ENCODE results near the gene ANKS1B.

Gene ANKS1B

GRCh38 chr12:98698603-98699463, 1285.9 kb downstream of the ANKS1B start:
- peak in 52 of 56 donors; percentile 4 to 86 (median 48) for DNase-seq

- no peak for DNase-seq
Measured at GRCh38 chr12:98697209-98697608, 1287.5 kb downstream of the ANKS1B start.

GRCh38 chr12:98696036-98696646, 1288.6 kb downstream of the ANKS1B start:
- no peak for DNase-seq

- DNase-seq, result no peak
Measured at GRCh38 chr12:98691351-98691750, 1293.4 kb downstream of the ANKS1B start.

- DNase-seq, result no peak
Measured at GRCh38 chr12:98686603-98687002, 1298.1 kb downstream of the ANKS1B start.

Measured in nucleus accumbens (tissue), 56 donors.